Right hindlimb (tissue), 1 donor: ENCODE data around the gene KCNMA1.
"Not testable (repeated sequence)": the region's sequence is repeated elsewhere in the genome, so short reads cannot be mapped to it uniquely, and the experiment has no call there.

Source experiments
- DNase-seq: peaks from one replicate; pipeline ENCODE4 v3.0.0-alpha.2; 2018

KCNMA1 gene

GRCh38 chr10:77603534-77603927 lies 34.1 kb downstream of the KCNMA1 start:
- no peak for DNase-seq

- DNase-seq, result no peak
These were observed 34.6 kb downstream of the KCNMA1 start for GRCh38 chr10:77602913-77603533.

GRCh38 chr10:77602231-77602912 lies 35.2 kb downstream of the KCNMA1 start:
- DNase-seq, result no peak

- no peak for DNase-seq
These were observed 36.1 kb downstream of the KCNMA1 start for GRCh38 chr10:77601488-77601887.

- DNase-seq, result no peak
These were observed 37.0 kb downstream of the KCNMA1 start for GRCh38 chr10:77600640-77601039.

- no peak for DNase-seq
These were observed 38.0 kb downstream of the KCNMA1 start for GRCh38 chr10:77599651-77600050.

GRCh38 chr10:77598606-77599005 lies 39.0 kb downstream of the KCNMA1 start:
- DNase-seq, result no peak

- DNase-seq, result no peak
These were observed 40.0 kb downstream of the KCNMA1 start for GRCh38 chr10:77597560-77597959.

GRCh38 chr10:77594471-77594783 lies 43.2 kb downstream of the KCNMA1 start:
- no peak for DNase-seq

- no peak for DNase-seq
These were observed 43.7 kb downstream of the KCNMA1 start for GRCh38 chr10:77593771-77594470.

- DNase-seq, result no peak
These were observed 44.5 kb downstream of the KCNMA1 start for GRCh38 chr10:77592946-77593636.

- no peak for DNase-seq
These were observed 45.1 kb downstream of the KCNMA1 start for GRCh38 chr10:77592510-77592909.

- DNase-seq, result no peak
These were observed 46.2 kb downstream of the KCNMA1 start for GRCh38 chr10:77591238-77591880.

GRCh38 chr10:77590344-77591237 lies 47.0 kb downstream of the KCNMA1 start:
- DNase-seq, result peak; percentile 35

- not testable (repeated sequence) for DNase-seq
These were observed 47.9 kb downstream of the KCNMA1 start for GRCh38 chr10:77589703-77590102.

GRCh38 chr10:77588886-77589285 lies 48.7 kb downstream of the KCNMA1 start:
- no peak for DNase-seq

GRCh38 chr10:77587416-77587790 lies 50.2 kb downstream of the KCNMA1 start:
- no peak for DNase-seq

GRCh38 chr10:77586719-77587415 lies 50.7 kb downstream of the KCNMA1 start:
- no peak for DNase-seq

- no peak for DNase-seq
These were observed 52.7 kb downstream of the KCNMA1 start for GRCh38 chr10:77584938-77585337.

- DNase-seq, result no peak
These were observed 54.1 kb downstream of the KCNMA1 start for GRCh38 chr10:77583527-77583926.

GRCh38 chr10:77582710-77583115 lies 54.9 kb downstream of the KCNMA1 start:
- DNase-seq, result no peak

GRCh38 chr10:77581738-77582137 lies 55.9 kb downstream of the KCNMA1 start:
- no peak for DNase-seq
